Activated CD8-positive, alpha-beta T cell treated with anti-CD3 and anti-CD28 coated beads for 36 hours (primary cell): ENCODE data around the gene PTGS1. TPM values are rescaled to one million over a fixed set of nuclear protein-coding genes. Genes with fewer than 3 reads are reported as not detected.

Experiments
- ATAC-seq: fragments of 200-7000 bp; cut with Tn5 transposase; one replicate; pipeline ENCODE4 v1.10.0; 2021; ENCODE audit warnings: mild to moderate bottlenecking, moderate library complexity
- CTCF ChIA-PET: fragments of 350-600 bp; sonication (Branson Sonifier 250); formaldehyde crosslinking; loops from one replicate; lab custom pipeline; 2021; ENCODE audit warnings: antibody characterized with exemption; lab: Charles Lee
- POLR2A ChIA-PET: fragments of 350-600 bp; sonication (Branson Sonifier 250); formaldehyde crosslinking; loops from one replicate; lab custom pipeline; 2021; ENCODE audit warnings: antibody characterized with exemption; lab: Charles Lee
- DNase-seq: peaks from one replicate; pipeline ENCODE4 v3.0.0-alpha.2; 2020
- H3K27ac Mint-ChIP-seq: one replicate; pipeline ENCODE4 v1.8.0; 2021; ENCODE audit warnings: mild to moderate bottlenecking, mixed read lengths
- H3K27me3 Mint-ChIP-seq: one replicate; pipeline ENCODE4 v1.8.0; 2021; ENCODE audit warnings: mixed read lengths
- H3K36me3 Mint-ChIP-seq: one replicate; pipeline ENCODE4 v1.8.0; 2021; ENCODE audit warnings: low read depth, mixed read lengths
- H3K4me1 Mint-ChIP-seq: one replicate; pipeline ENCODE4 v1.8.0; 2021; ENCODE audit warnings: low read depth, mixed read lengths
- H3K4me3 Mint-ChIP-seq: one replicate; pipeline ENCODE4 v1.8.0; 2021; ENCODE audit warnings: mild to moderate bottlenecking, moderate library complexity, mixed read lengths
- H3K9me3 Mint-ChIP-seq: one replicate; pipeline ENCODE4 v1.8.0; 2021; ENCODE audit warnings: mixed read lengths
- intact Hi-C: fragments of 100-400 bp; cut with micrococcal nuclease; formaldehyde crosslinking; loops from one replicate; pipeline ENCODE4 v1.10.0; 2022
- total RNA-seq, 2 experiments: library from RNA; stranded (reverse); gene quantifications; one replicate each; pipeline ENCODE4 v1.2.3, GENCODE V29; 2021
- TF ChIP-seq, protein P1 (sequence below): fragments of 200-600 bp; IDR thresholded peaks from one replicate; pipeline ENCODE4 v1.8.0; 2022; ENCODE audit warnings: antibody characterized with exemption, mild to moderate bottlenecking

The PTGS1 gene
- total RNA-seq, 2 experiments from 2014 or later: 0.23 TPM; not detected in 1

- Mint-ChIP-seq H3K36me3 (no peaks in the 10 kb centered on the region), H3K9me3 (peaks cover 4% of the 10 kb centered on the region), H3K27ac (no peak overlapping the region), H3K4me3 (no peak overlapping the region), H3K27me3 (peaks cover 20% of the 10 kb centered on the region), H3K4me1 (peaks cover 7% of the 10 kb centered on the region)
- CTCF ChIA-PET: interaction anchor here (1.0 to 2.1 kb wide), 4 partner anchors 17 to 269 kb away, joined by 3 to 10 read pairs (median 4); no protein-coding TSS in a partner anchor
- DNase-seq (no peak), ATAC-seq (no peak)
- TF ChIP-seq, protein P1, sequence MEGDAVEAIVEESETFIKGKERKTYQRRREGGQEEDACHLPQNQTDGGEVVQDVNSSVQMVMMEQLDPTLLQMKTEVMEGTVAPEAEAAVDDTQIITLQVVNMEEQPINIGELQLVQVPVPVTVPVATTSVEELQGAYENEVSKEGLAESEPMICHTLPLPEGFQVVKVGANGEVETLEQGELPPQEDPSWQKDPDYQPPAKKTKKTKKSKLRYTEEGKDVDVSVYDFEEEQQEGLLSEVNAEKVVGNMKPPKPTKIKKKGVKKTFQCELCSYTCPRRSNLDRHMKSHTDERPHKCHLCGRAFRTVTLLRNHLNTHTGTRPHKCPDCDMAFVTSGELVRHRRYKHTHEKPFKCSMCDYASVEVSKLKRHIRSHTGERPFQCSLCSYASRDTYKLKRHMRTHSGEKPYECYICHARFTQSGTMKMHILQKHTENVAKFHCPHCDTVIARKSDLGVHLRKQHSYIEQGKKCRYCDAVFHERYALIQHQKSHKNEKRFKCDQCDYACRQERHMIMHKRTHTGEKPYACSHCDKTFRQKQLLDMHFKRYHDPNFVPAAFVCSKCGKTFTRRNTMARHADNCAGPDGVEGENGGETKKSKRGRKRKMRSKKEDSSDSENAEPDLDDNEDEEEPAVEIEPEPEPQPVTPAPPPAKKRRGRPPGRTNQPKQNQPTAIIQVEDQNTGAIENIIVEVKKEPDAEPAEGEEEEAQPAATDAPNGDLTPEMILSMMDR: no peak
- POLR2A ChIA-PET: no interaction called here
- intact Hi-C loops: no loop called here
These were observed 2.9 kb upstream of the PTGS1 start for GRCh38 chr9:122367774-122368460.

- DNase-seq (no peak), ATAC-seq (no peak)
- TF ChIP-seq, protein P1: no peak
- intact Hi-C loops: no loop called here
- no peaks in the 10 kb centered on the region for H3K36me3 Mint-ChIP-seq
- H3K9me3 Mint-ChIP-seq: peaks cover 4% of the 10 kb centered on the region
- peaks cover 7% of the 10 kb centered on the region for H3K4me1 Mint-ChIP-seq
- peaks cover 23% of the 10 kb centered on the region for H3K27me3 Mint-ChIP-seq
- no peak overlapping the region for H3K4me3 Mint-ChIP-seq
- ChIA-PET POLR2A (no interaction called here), CTCF (interaction anchor here (1.0 to 2.1 kb wide), 3 partner anchors 18 to 270 kb away, joined by 3 to 10 read pairs (median 3); no protein-coding TSS in a partner anchor)
- H3K27ac Mint-ChIP-seq: no peak overlapping the region
These were observed 2.2 kb upstream of the PTGS1 start for GRCh38 chr9:122368642-122369041.

DNA sequence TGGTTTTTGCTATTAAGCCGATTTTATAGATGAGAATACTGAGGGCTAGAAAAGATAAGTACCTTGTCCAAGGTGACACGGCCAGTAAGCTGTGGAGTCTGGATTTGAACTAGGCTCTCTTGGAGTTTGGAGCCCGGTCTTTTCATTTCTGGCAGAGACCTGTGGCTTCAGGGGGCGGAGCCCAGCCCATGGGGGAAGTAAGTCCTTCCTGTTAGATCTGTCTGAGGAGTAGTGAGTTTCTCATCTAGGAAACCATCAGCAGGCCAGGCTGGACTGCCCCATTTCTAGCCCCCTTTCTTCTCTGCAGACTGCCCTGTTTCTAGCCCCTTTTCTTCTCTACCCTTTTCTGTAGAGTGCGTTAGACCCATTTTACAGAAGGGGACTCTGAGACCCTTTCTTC, 521 bp upstream of the PTGS1 start:
- ATAC-seq: peak; percentile 42
- Mint-ChIP-seq H3K27ac (no peak overlapping the region), H3K4me3 (peak overlapping the region; percentile 18), H3K27me3 (peaks cover 23% of the 10 kb centered on the region), H3K4me1 (peaks cover 7% of the 10 kb centered on the region), H3K9me3 (peaks cover 4% of the 10 kb centered on the region), H3K36me3 (no peaks in the 10 kb centered on the region)
- intact Hi-C loops: loop anchor here (10.0 kb wide), 1 partner anchor 84 kb away; no protein-coding TSS in a partner anchor
- CTCF ChIA-PET: interaction anchor here (1.5 kb wide), 1 partner anchor 20 kb away, joined by 4 read pairs; no protein-coding TSS in a partner anchor
- POLR2A ChIA-PET: no interaction called here
- no peak for DNase-seq
- TF ChIP-seq, protein P1: no peak

GRCh38 chr9:122371846-122372245, 1.0 kb downstream of the PTGS1 start:
- H3K4me1 Mint-ChIP-seq: peaks cover 7% of the 10 kb centered on the region
- CTCF ChIA-PET: interaction anchor here (1.1 kb wide), 1 partner anchor 273 kb away, joined by 4 read pairs; no protein-coding TSS in a partner anchor
- H3K27ac Mint-ChIP-seq: no peak overlapping the region
- H3K27me3 Mint-ChIP-seq: peaks cover 23% of the 10 kb centered on the region
- POLR2A ChIA-PET: no interaction called here
- DNase-seq (no peak), ATAC-seq (no peak)
- TF ChIP-seq, protein P1: no peak
- H3K4me3 Mint-ChIP-seq: no peak overlapping the region
- intact Hi-C loops: loop anchor here (10.0 kb wide), 1 partner anchor 83 kb away; no protein-coding TSS in a partner anchor
- H3K36me3 Mint-ChIP-seq: no peaks in the 10 kb centered on the region
- H3K9me3 Mint-ChIP-seq: peaks cover 4% of the 10 kb centered on the region
